MG63 (cell line): ENCODE measurements around the gene SPA17. TPM values are rescaled to one million over a fixed set of nuclear protein-coding genes. Genes with fewer than 3 reads are reported as not detected.

Experiments
- DNase-seq: peaks from one replicate; pipeline ENCODE4 v3.0.0-alpha.2; 2020
- H3K27me3 ChIP-seq: fragments of 250-450 bp; sonication (Bioruptor Pico); 2 replicates; pipeline ENCODE4 v1.5.1; 2020; ENCODE audit warnings: mild to moderate bottlenecking, moderate library complexity
- H3K36me3 ChIP-seq: fragments of 250-450 bp; sonication (Bioruptor Pico); 2 replicates; pipeline ENCODE4 v1.5.1; 2020; ENCODE audit warnings: mild to moderate bottlenecking, moderate library complexity
- H3K4me3 ChIP-seq: fragments of 250-450 bp; sonication (Bioruptor Pico); 2 replicates; pipeline ENCODE4 v1.5.1; 2020; ENCODE audit warnings: mild to moderate bottlenecking, moderate library complexity
- H3K9me3 ChIP-seq: fragments of 250-450 bp; sonication (Bioruptor Pico); 2 replicates; pipeline ENCODE4 v1.5.1; 2020; ENCODE audit warnings: mild to moderate bottlenecking, moderate library complexity
- total RNA-seq: library from RNA; depleted of rRNA; stranded (reverse); fragments of >200 nt; shearing (Covaris generic); gene quantifications from 2 replicates; pipeline ENCODE4 v1.2.3, GENCODE V29; 2014; ENCODE audit warnings: low replicate concordance

SPA17 gene
- total RNA-seq, 1 experiment from 2014 or later = 19.0 TPM

GRCh38 chr11:124699547-124699946, 25.8 kb downstream of the SPA17 start:
- Histone ChIP-seq H3K36me3 (no peaks in the 10 kb centered on the region), H3K27me3 (no peaks in the 10 kb centered on the region; the same call in none of the 2 replicates), H3K9me3 (no peaks in the 10 kb centered on the region), H3K4me3 (no peak overlapping the region)
- no peak for DNase-seq

DNA sequence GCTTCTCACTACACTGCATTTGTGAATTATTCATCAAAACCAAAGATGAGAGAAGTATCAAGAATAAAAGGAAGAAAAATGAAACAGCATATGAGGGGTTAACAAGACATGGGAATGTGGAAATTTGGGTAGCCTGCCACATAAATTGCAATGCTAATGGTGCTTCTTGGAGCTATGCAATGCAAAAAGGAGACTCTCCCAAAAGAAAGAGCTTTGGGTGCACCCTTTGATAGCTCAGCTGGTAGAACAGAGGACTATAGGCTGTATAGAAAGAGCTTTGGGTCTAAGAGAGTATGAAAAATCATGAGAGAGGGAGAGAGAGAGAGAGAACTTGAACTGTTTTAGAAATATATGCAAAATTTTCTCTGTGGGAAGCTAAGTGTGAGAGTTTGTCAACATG, 26.3 kb downstream of the SPA17 start:
- no peak for DNase-seq
- Histone ChIP-seq H3K27me3 (no peaks in the 10 kb centered on the region; the same call in none of the 2 replicates), H3K4me3 (no peak overlapping the region), H3K9me3 (no peaks in the 10 kb centered on the region), H3K36me3 (no peaks in the 10 kb centered on the region)

GRCh38 chr11:124707829-124708228, 34.1 kb downstream of the SPA17 start:
- H3K27me3 ChIP-seq = no peaks in the 10 kb centered on the region
- H3K36me3 ChIP-seq = no peaks in the 10 kb centered on the region
- H3K9me3 ChIP-seq = no peaks in the 10 kb centered on the region
- no peak for DNase-seq
- no peak overlapping the region for H3K4me3 ChIP-seq

DNA sequence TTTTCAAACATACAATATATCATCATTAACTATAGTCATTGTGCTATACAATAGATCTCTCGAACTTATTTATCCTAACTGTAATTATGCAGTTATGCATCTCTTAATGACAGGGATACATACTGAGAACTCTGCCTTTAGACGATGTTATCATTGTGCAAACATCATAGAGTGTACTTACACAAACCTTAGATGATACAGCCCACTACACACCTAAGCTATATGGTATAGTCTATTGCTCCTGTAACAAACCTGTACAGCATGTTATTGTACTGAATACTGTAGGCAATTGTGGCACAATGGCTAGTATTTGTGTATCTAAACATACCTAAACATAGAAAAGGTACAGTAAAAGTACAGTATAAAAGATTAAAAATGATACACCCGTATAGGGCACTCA, 38.7 kb downstream of the SPA17 start:
- DNase-seq = no peak
- no peaks in the 10 kb centered on the region for H3K9me3 ChIP-seq
- no peaks in the 10 kb centered on the region for H3K36me3 ChIP-seq
- no peak overlapping the region for H3K4me3 ChIP-seq
- H3K27me3 ChIP-seq = no peaks in the 10 kb centered on the region

GRCh38 chr11:124716591-124716990, 42.9 kb downstream of the SPA17 start:
- peaks cover 20% of the 10 kb centered on the region for H3K27me3 ChIP-seq
- no peak for DNase-seq
- no peaks in the 10 kb centered on the region for H3K36me3 ChIP-seq
- no peak overlapping the region for H3K4me3 ChIP-seq
- no peaks in the 10 kb centered on the region for H3K9me3 ChIP-seq

- peaks cover 20% of the 10 kb centered on the region for H3K27me3 ChIP-seq
- peak; percentile 5 for DNase-seq
- H3K4me3 ChIP-seq = no peak overlapping the region; the same call in 1 of the 2 replicates
Observed at GRCh38 chr11:124717421-124717785, 43.7 kb downstream of the SPA17 start.

GRCh38 chr11:124717786-124718651, 44.3 kb downstream of the SPA17 start:
- DNase-seq = peak; percentile 45
- peaks cover 22% of the 10 kb centered on the region for H3K27me3 ChIP-seq
- H3K4me3 ChIP-seq = peak overlapping the region; percentile 19; the same call in 1 of the 2 replicates

More at GRCh38 chr11:124717421-124717785, 43.7 kb downstream of the SPA17 start:
- no peaks in the 10 kb centered on the region for H3K36me3 ChIP-seq
- H3K9me3 ChIP-seq = no peaks in the 10 kb centered on the region

DNA sequence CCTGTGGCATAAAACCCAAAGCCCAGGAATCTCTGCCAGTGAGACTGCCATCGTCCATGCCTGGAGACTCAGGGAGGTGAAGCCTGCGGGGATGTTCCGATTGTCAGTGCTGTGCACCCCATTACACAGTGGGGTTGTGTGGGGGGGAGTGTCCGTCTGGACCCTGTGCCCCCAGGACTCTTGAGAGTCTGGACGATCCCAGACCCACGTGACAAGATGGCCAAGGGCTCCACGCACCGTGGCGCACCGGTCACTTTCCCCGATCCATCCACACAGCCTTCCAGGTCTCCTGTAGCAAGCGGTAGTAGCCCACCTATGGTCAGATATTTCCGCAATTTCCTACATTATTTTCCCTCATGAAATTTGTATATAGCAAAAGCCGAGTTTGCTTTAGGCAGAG, 45.1 kb downstream of the SPA17 start:
- H3K9me3 ChIP-seq = no peaks in the 10 kb centered on the region
- H3K36me3 ChIP-seq = no peaks in the 10 kb centered on the region
- no peak for DNase-seq
- H3K4me3 ChIP-seq = no peak overlapping the region
- peaks cover 24% of the 10 kb centered on the region for H3K27me3 ChIP-seq

More at GRCh38 chr11:124717786-124718651, 44.3 kb downstream of the SPA17 start:
- no peaks in the 10 kb centered on the region for H3K36me3 ChIP-seq
- H3K9me3 ChIP-seq = no peaks in the 10 kb centered on the region

- H3K9me3 ChIP-seq = no peaks in the 10 kb centered on the region
- no peaks in the 10 kb centered on the region for H3K36me3 ChIP-seq
- H3K27me3 ChIP-seq = peaks cover 28% of the 10 kb centered on the region
- DNase-seq = no peak
- no peak overlapping the region for H3K4me3 ChIP-seq
Observed at GRCh38 chr11:124719534-124719933, 45.8 kb downstream of the SPA17 start.

- H3K36me3 ChIP-seq = no peaks in the 10 kb centered on the region
- no peak for DNase-seq
- H3K27me3 ChIP-seq = peaks cover 28% of the 10 kb centered on the region
- H3K9me3 ChIP-seq = no peaks in the 10 kb centered on the region
- no peak overlapping the region for H3K4me3 ChIP-seq
Observed at GRCh38 chr11:124722176-124722575, 48.5 kb downstream of the SPA17 start.

GRCh38 chr11:124724979-124725718, 51.4 kb downstream of the SPA17 start:
- H3K27me3 ChIP-seq = peaks cover 14% of the 10 kb centered on the region
- DNase-seq = no peak
- H3K9me3 ChIP-seq = no peaks in the 10 kb centered on the region
- H3K4me3 ChIP-seq = no peak overlapping the region
- H3K36me3 ChIP-seq = no peaks in the 10 kb centered on the region

DNA sequence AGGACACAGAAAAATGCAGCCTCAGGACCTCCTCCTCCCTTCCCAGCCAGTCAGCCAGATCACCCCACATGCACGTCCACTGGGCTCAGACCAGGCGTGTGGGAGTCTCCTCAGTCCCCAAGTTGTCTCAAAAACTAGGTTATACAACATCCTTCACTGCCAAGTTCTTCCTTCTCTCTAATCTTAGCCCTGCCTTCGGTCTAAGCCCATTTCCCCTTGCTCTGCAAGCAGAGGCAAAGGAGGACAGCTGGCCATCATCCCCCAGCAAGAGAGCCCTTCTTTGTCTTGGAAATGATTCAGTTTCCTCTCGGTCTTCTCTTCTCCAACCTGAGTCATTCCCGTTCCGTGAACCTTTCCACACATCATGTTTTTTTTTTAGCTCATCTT, 52.0 kb downstream of the SPA17 start:
- Histone ChIP-seq H3K27me3 (peaks cover 13% of the 10 kb centered on the region), H3K9me3 (no peaks in the 10 kb centered on the region), H3K4me3 (no peak overlapping the region), H3K36me3 (no peaks in the 10 kb centered on the region)
- no peak for DNase-seq

- H3K27me3 ChIP-seq = peaks cover 10% of the 10 kb centered on the region; the same call in 1 of the 2 replicates
- H3K4me3 ChIP-seq = no peak overlapping the region
- no peak for DNase-seq
- no peaks in the 10 kb centered on the region for H3K9me3 ChIP-seq
- H3K36me3 ChIP-seq = no peaks in the 10 kb centered on the region
Observed at GRCh38 chr11:124727474-124727873, 53.8 kb downstream of the SPA17 start.

- Histone ChIP-seq H3K27me3 (peaks cover 7% of the 10 kb centered on the region; the same call in 1 of the 2 replicates), H3K9me3 (no peaks in the 10 kb centered on the region), H3K4me3 (no peak overlapping the region), H3K36me3 (no peaks in the 10 kb centered on the region)
- no peak for DNase-seq
Observed at GRCh38 chr11:124728134-124728533, 54.4 kb downstream of the SPA17 start.

DNA sequence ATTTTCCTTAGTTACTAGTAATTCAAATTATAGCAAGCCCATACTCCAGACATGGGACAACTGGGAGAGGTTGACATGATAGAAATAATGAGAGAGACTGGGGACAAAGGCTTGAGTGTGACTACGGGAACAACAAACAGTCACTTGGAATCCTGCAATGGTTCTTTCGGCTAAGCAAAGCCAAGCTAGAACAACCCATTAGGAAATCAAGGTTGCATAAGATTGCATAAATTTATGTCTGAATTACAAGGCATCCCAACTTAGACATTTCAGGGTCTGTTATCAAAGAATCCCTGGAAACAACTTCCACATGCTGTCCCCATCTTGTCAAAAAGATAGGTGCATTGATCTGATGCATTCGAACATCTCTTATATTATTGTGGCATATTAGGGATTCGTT, 55.9 kb downstream of the SPA17 start:
- Histone ChIP-seq H3K9me3 (no peaks in the 10 kb centered on the region), H3K36me3 (no peaks in the 10 kb centered on the region), H3K27me3 (0 out of 2 replicates have a peak, but pooled peaks cover 2% of the 10 kb centered on the region), H3K4me3 (no peak overlapping the region)
- no peak for DNase-seq

- no peaks in the 10 kb centered on the region for H3K9me3 ChIP-seq
- no peak for DNase-seq
- H3K36me3 ChIP-seq = no peaks in the 10 kb centered on the region
- H3K27me3 ChIP-seq = peaks cover 2% of the 10 kb centered on the region; the same call in 1 of the 2 replicates
- H3K4me3 ChIP-seq = no peak overlapping the region
Observed at GRCh38 chr11:124732230-124732629, 58.5 kb downstream of the SPA17 start.

- DNase-seq = no peak
- no peaks in the 10 kb centered on the region for H3K36me3 ChIP-seq
- no peaks in the 10 kb centered on the region; the same call in 1 of the 2 replicates for H3K27me3 ChIP-seq
- no peaks in the 10 kb centered on the region for H3K9me3 ChIP-seq
- no peak overlapping the region for H3K4me3 ChIP-seq
Observed at GRCh38 chr11:124736736-124737135, 63.0 kb downstream of the SPA17 start.
